HEK293 (cell line): ENCODE measurements around the gene APPBP2.
A peak's percentile ranks its signal among the peaks of the same experiment; 100 is the strongest.

Experiments
- ZBTB1 ChIP-seq: fragments of 450-650 bp; formaldehyde crosslinking; IDR thresholded peaks from 2 replicates; pipeline ENCODE4 v1.5.1; 2016; ENCODE audit warnings: missing biosample characterization, missing genetic modification characterization
- ZNF121 ChIP-seq: fragments of 450-650 bp; formaldehyde crosslinking; IDR thresholded peaks from 2 replicates; pipeline ENCODE4 v1.5.1; 2016; ENCODE audit warnings: missing biosample characterization, missing genetic modification characterization
- TF ChIP-seq, protein P1 (sequence below): fragments of 450-650 bp; formaldehyde crosslinking; IDR thresholded peaks from 2 replicates; pipeline ENCODE4 v1.5.1; 2016; ENCODE audit warnings: missing biosample characterization, missing genetic modification characterization
- TF ChIP-seq, protein P2 (sequence below): fragments of 450-650 bp; IDR thresholded peaks from 2 replicates; pipeline ENCODE4 v1.5.1; 2018; ENCODE audit warnings: missing biosample characterization, missing genetic modification characterization
- TF ChIP-seq, protein P3 (sequence below): fragments of 450-650 bp; formaldehyde crosslinking; IDR thresholded peaks from 2 replicates; pipeline ENCODE4 v1.5.1; 2016; ENCODE audit warnings: missing biosample characterization, missing genetic modification characterization
- TF ChIP-seq, protein P4 (sequence below): fragments of 450-650 bp; formaldehyde crosslinking; IDR thresholded peaks from 2 replicates; pipeline ENCODE4 v1.5.1; 2016; ENCODE audit warnings: missing biosample characterization, missing genetic modification characterization

DNA sequence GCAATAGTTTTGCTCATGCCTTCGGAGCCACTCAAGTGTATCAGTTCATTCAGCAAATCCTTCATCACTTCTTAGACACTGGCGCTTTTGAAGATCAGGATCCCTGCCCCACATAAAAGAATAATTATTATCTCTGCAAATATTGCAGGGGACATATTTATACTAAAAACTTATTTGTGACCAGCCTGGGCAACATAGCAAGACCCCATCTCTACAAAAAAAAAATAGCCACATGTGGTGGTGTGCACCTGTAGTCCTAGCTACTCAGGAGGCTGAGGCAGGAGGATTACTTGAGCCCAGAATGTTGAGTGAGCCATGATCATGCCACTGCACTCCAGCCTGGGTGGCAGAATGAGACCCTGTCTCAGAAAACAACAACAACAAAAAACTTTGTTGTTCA is 1.7 kb upstream of the APPBP2 start:
- TF ChIP-seq, protein P1, sequence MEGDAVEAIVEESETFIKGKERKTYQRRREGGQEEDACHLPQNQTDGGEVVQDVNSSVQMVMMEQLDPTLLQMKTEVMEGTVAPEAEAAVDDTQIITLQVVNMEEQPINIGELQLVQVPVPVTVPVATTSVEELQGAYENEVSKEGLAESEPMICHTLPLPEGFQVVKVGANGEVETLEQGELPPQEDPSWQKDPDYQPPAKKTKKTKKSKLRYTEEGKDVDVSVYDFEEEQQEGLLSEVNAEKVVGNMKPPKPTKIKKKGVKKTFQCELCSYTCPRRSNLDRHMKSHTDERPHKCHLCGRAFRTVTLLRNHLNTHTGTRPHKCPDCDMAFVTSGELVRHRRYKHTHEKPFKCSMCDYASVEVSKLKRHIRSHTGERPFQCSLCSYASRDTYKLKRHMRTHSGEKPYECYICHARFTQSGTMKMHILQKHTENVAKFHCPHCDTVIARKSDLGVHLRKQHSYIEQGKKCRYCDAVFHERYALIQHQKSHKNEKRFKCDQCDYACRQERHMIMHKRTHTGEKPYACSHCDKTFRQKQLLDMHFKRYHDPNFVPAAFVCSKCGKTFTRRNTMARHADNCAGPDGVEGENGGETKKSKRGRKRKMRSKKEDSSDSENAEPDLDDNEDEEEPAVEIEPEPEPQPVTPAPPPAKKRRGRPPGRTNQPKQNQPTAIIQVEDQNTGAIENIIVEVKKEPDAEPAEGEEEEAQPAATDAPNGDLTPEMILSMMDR (tag by site-specific recombination), result no peak
- TF ChIP-seq, protein P2, sequence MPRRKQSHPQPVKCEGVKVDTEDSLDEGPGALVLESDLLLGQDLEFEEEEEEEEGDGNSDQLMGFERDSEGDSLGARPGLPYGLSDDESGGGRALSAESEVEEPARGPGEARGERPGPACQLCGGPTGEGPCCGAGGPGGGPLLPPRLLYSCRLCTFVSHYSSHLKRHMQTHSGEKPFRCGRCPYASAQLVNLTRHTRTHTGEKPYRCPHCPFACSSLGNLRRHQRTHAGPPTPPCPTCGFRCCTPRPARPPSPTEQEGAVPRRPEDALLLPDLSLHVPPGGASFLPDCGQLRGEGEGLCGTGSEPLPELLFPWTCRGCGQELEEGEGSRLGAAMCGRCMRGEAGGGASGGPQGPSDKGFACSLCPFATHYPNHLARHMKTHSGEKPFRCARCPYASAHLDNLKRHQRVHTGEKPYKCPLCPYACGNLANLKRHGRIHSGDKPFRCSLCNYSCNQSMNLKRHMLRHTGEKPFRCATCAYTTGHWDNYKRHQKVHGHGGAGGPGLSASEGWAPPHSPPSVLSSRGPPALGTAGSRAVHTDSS, result no peak
- TF ChIP-seq ZBTB1, result no peak
- TF ChIP-seq ZNF121 (tag by site-specific recombination), result peak; percentile 71
- TF ChIP-seq, protein P3, sequence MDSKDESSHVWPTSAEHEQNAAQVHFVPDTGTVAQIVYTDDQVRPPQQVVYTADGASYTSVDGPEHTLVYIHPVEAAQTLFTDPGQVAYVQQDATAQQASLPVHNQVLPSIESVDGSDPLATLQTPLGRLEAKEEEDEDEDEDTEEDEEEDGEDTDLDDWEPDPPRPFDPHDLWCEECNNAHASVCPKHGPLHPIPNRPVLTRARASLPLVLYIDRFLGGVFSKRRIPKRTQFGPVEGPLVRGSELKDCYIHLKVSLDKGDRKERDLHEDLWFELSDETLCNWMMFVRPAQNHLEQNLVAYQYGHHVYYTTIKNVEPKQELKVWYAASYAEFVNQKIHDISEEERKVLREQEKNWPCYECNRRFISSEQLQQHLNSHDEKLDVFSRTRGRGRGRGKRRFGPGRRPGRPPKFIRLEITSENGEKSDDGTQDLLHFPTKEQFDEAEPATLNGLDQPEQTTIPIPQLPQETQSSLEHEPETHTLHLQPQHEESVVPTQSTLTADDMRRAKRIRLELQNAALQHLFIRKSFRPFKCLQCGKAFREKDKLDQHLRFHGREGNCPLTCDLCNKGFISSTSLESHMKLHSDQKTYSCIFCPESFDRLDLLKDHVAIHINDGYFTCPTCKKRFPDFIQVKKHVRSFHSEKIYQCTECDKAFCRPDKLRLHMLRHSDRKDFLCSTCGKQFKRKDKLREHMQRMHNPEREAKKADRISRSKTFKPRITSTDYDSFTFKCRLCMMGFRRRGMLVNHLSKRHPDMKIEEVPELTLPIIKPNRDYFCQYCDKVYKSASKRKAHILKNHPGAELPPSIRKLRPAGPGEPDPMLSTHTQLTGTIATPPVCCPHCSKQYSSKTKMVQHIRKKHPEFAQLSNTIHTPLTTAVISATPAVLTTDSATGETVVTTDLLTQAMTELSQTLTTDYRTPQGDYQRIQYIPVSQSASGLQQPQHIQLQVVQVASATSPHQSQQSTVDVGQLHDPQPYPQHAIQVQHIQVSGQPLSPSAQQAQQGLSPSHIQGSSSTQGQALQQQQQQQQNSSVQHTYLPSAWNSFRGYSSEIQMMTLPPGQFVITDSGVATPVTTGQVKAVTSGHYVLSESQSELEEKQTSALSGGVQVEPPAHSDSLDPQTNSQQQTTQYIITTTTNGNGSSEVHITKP (tag by site-specific recombination), result no peak
- TF ChIP-seq, protein P4, sequence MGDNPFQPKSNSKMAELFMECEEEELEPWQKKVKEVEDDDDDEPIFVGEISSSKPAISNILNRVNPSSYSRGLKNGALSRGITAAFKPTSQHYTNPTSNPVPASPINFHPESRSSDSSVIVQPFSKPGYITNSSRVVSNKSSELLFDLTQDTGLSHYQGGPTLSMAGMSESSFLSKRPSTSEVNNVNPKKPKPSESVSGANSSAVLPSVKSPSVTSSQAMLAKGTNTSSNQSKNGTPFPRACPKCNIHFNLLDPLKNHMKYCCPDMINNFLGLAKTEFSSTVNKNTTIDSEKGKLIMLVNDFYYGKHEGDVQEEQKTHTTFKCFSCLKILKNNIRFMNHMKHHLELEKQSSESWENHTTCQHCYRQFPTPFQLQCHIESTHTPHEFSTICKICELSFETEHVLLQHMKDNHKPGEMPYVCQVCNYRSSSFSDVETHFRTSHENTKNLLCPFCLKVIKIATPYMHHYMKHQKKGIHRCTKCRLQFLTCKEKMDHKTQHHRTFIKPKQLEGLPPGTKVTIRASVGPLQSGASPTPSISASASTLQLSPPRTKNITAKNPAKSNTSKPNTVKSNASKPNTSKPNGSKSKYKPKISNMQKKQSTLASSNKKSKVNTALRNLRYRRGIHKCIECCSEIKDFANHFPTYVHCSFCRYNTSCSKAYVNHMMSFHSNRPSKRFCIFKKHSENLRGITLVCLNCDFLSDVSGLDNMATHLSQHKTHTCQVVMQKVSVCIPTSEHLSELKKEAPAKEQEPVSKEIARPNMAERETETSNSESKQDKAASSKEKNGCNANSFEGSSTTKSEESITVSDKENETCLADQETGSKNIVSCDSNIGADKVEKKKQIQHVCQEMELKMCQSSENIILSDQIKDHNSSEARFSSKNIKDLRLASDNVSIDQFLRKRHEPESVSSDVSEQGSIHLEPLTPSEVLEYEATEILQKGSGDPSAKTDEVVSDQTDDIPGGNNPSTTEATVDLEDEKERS, result no peak
